Measurements from ENCODE around the gene CD209.
"Not testable (repeated sequence)": the region's sequence is repeated elsewhere in the genome, so short reads cannot be mapped to it uniquely, and the experiment has no call there.

Gene CD209

GRCh38 chr19:7746903-7747884 is at the start of gene CD209:
CD209 (minus strand) TSS chr19:7747534; CDS start chr19:7747511, 23 bp downstream.
- no peak for DNase-seq (ENCODE audit: low read depth)

- DNase-seq (ENCODE audit: low read depth), result no peak
Observed at GRCh38 chr19:7795555-7796161, 48.3 kb upstream of the CD209 start.

GRCh38 chr19:7793493-7793892 is 46.2 kb upstream of the CD209 start:
- no peak for DNase-seq (ENCODE audit: low read depth)

- not testable (repeated sequence) for DNase-seq (ENCODE audit: low read depth)
Observed at GRCh38 chr19:7792701-7793100, 45.4 kb upstream of the CD209 start.

GRCh38 chr19:7792281-7792680 is 44.9 kb upstream of the CD209 start:
- DNase-seq (ENCODE audit: low read depth), result no peak

GRCh38 chr19:7790416-7790815 is 43.1 kb upstream of the CD209 start:
- DNase-seq (ENCODE audit: low read depth), result no peak

GRCh38 chr19:7789447-7789846 is 42.1 kb upstream of the CD209 start:
- no peak for DNase-seq (ENCODE audit: low read depth)

- DNase-seq (ENCODE audit: low read depth), result no peak
Observed at GRCh38 chr19:7788933-7789323, 41.6 kb upstream of the CD209 start.

- DNase-seq (ENCODE audit: low read depth), result no peak
Observed at GRCh38 chr19:7788178-7788932, 41.0 kb upstream of the CD209 start.

- DNase-seq (ENCODE audit: low read depth), result no peak
Observed at GRCh38 chr19:7787602-7788177, 40.4 kb upstream of the CD209 start.

GRCh38 chr19:7787141-7787540 is 39.8 kb upstream of the CD209 start:
- DNase-seq (ENCODE audit: low read depth), result no peak

- DNase-seq (ENCODE audit: low read depth), result no peak
Observed at GRCh38 chr19:7784856-7785255, 37.5 kb upstream of the CD209 start.

- peak; percentile 33 for DNase-seq (ENCODE audit: low read depth)
Observed at GRCh38 chr19:7783991-7784423, 36.7 kb upstream of the CD209 start.

GRCh38 chr19:7781157-7781556 is 33.8 kb upstream of the CD209 start:
- no peak for DNase-seq (ENCODE audit: low read depth)

GRCh38 chr19:7779631-7780486 is 32.5 kb upstream of the CD209 start:
- DNase-seq (ENCODE audit: low read depth), result no peak

- no peak for DNase-seq (ENCODE audit: low read depth)
Observed at GRCh38 chr19:7778081-7778480, 30.7 kb upstream of the CD209 start.

- DNase-seq (ENCODE audit: low read depth), result no peak
Observed at GRCh38 chr19:7775761-7776160, 28.4 kb upstream of the CD209 start.

GRCh38 chr19:7773841-7774240 is 26.5 kb upstream of the CD209 start:
- DNase-seq (ENCODE audit: low read depth), result no peak

- DNase-seq (ENCODE audit: low read depth), result no peak
Observed at GRCh38 chr19:7772752-7773291, 25.5 kb upstream of the CD209 start.

GRCh38 chr19:7771072-7771471 is 23.7 kb upstream of the CD209 start:
- no peak for DNase-seq (ENCODE audit: low read depth)

- DNase-seq (ENCODE audit: low read depth), result no peak
Observed at GRCh38 chr19:7769171-7769570, 21.8 kb upstream of the CD209 start.

Data from stromal cell of bone marrow (primary cell).